Measurements from ENCODE around the gene CIT.

Gene CIT

DNA sequence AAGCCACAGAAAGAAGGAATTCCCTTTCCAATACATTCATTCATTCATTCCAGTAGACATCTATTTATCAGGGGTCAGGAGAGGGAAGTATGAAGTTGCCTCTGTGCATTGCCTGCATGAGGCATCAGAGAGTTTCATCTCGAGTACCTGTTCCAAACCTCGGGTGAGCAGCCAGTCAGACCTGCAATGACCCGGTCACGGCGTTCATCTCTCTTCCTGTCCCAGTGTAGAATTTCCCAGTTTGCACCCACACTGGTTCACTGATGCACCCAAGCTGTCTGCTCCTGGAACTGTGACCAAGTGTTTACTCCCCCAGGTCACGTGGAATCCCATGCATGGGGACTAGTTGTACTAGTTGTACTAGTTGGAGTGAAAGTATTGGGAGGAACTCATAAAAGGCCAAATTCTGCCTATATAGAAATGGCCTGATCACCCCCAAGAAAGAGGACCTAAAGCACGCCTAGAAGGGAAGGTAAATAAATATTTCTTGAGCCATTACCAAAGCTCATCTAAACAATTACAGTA, 231.5 kb downstream of the CIT start:
- TF ChIP-seq CTCF (conservative IDR thresholded peaks at IDR 0.05; ENCODE audit: low read depth, low read length): no peak
- no peak for DNase-seq (ENCODE audit: low read depth)
- H3K4me3 ChIP-seq (ENCODE audit: low read length): no peak overlapping the region

- no peak for TF ChIP-seq CTCF (conservative IDR thresholded peaks at IDR 0.05; ENCODE audit: low read depth, low read length)
- DNase-seq (ENCODE audit: low read depth): no peak
- H3K4me3 ChIP-seq (ENCODE audit: low read length): no peak overlapping the region
Measured at GRCh38 chr12:119644930-119645329, 232.2 kb downstream of the CIT start.

DNA sequence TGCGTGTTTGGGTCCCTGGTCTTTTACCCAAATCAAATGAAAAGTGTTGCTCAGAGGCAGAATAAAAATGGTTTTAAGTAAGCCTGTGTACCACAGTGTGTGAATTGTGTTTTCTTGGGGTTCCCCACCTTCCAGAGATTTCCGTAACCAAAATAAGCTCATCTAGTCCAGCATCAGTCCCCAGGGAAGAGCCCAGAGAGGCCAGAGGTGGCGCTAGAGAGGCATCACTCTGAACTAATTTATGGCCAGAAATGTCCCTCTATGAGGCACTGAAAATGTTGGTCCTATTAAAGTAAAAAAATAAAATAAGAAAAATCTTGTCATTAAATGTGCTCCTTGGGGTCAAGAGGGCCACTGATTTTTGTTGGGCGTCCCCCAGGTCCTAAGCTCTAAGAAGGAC, 234.1 kb downstream of the CIT start:
- TF ChIP-seq CTCF (conservative IDR thresholded peaks at IDR 0.05; ENCODE audit: low read depth, low read length): peak; percentile 65
- no peak overlapping the region for H3K4me3 ChIP-seq (ENCODE audit: low read length)
- DNase-seq (ENCODE audit: low read depth): no peak
